PC-9 (cell line): ENCODE results near the gene PHF20.

Experiments
- EZH2 ChIP-seq: fragments of 200-600 bp; sonication (generic); IDR thresholded peaks from 2 replicates; pipeline ENCODE4 v1.8.0; 2017; ENCODE audit warnings: antibody characterized with exemption, low read depth
- TF ChIP-seq, protein P1 (sequence below): fragments of 200-600 bp; sonication (generic); conservative IDR thresholded peaks from 2 replicates; pipeline ENCODE4 v1.6.1; 2017; ENCODE audit warnings: mixed run types, antibody characterized with exemption, mild to moderate bottlenecking, moderate library complexity

GRCh38 chr20:35871259-35871771 lies 99.5 kb downstream of the PHF20 start:
- TF ChIP-seq, protein P1, sequence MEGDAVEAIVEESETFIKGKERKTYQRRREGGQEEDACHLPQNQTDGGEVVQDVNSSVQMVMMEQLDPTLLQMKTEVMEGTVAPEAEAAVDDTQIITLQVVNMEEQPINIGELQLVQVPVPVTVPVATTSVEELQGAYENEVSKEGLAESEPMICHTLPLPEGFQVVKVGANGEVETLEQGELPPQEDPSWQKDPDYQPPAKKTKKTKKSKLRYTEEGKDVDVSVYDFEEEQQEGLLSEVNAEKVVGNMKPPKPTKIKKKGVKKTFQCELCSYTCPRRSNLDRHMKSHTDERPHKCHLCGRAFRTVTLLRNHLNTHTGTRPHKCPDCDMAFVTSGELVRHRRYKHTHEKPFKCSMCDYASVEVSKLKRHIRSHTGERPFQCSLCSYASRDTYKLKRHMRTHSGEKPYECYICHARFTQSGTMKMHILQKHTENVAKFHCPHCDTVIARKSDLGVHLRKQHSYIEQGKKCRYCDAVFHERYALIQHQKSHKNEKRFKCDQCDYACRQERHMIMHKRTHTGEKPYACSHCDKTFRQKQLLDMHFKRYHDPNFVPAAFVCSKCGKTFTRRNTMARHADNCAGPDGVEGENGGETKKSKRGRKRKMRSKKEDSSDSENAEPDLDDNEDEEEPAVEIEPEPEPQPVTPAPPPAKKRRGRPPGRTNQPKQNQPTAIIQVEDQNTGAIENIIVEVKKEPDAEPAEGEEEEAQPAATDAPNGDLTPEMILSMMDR, result no peak
- TF ChIP-seq EZH2, result no peak
